ENCODE results near the gene SLITRK1. TPM values are rescaled to one million over a fixed set of nuclear protein-coding genes. Genes with fewer than 3 reads are reported as not detected.

Gene SLITRK1, protein sequence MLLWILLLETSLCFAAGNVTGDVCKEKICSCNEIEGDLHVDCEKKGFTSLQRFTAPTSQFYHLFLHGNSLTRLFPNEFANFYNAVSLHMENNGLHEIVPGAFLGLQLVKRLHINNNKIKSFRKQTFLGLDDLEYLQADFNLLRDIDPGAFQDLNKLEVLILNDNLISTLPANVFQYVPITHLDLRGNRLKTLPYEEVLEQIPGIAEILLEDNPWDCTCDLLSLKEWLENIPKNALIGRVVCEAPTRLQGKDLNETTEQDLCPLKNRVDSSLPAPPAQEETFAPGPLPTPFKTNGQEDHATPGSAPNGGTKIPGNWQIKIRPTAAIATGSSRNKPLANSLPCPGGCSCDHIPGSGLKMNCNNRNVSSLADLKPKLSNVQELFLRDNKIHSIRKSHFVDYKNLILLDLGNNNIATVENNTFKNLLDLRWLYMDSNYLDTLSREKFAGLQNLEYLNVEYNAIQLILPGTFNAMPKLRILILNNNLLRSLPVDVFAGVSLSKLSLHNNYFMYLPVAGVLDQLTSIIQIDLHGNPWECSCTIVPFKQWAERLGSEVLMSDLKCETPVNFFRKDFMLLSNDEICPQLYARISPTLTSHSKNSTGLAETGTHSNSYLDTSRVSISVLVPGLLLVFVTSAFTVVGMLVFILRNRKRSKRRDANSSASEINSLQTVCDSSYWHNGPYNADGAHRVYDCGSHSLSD
- total RNA-seq: not detected in 2 replicates

DNA sequence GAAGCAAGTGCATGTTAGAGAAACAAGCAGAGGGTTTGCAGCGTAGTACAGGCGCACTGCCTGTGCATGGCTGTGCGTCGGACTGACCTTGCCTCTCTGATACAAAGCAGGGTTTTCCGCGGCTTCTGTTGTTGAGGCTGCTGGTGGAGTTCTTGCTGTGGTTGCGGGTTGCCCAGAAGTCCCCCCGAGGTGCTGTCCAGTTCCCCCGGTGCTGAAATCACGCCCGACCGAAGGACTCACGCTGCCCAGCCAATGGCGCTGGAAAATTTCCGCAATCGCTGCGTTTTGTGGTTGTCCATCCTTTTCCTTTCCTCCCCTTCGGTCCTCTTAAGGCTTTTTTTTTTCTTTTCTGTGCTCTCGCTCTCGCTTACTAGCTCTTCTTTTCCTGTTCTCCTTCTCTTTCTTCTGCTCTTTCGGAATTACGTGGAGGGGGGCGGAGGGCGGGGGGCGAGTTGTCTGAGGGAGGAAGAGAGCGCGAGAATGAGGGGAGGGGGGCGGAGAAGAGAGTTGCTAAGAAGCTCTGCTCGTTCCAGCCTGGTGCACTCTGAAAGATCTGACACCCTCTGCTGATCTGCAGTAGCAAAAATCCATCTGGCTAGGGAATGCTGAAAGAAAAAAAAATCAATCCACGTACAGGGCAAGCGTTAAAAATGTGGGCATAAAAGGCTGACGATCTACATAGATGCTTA, at the start of gene SLITRK1:
TSS of gene SLITRK1 (minus strand) at position 558 of the 689 bp plus-strand sequence. CDS start 967 bp downstream, outside the sequence.

